ENCODE results near the gene ME1.
"Not testable (repeated sequence)": the region's sequence is repeated elsewhere in the genome, so short reads cannot be mapped to it uniquely, and the experiment has no call there.

ME1 gene

DNA sequence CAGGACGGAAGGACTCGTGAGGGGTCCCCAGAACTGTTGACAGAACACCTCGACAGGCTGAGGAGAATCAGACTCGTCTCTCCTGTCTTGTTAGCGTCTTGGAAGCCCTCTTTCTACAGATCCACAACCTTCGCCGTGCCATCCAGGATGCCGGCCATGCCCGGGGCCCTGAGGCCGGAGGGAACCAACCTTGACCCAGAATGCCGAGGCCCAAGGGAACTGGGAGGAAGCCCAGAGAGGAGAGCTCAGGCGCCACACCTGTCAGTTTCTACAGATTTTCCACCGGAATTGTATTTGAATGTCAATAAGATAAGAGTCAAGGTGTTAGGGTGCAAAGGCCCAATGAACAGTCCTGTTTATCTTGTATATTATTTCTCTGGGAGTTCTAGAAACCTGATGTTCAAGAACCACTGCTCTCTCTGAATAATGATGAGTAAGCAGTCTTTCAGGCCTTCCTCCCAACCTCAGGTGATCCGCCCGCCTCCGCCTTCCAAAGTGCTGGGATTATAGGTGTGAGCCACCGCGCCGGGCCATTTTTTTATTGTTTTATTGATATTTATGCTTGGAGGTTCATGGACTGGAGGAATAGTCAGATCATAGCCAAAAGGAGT is 799 bp upstream of the ME1 start:
- DNase-seq, result no peak

DNA sequence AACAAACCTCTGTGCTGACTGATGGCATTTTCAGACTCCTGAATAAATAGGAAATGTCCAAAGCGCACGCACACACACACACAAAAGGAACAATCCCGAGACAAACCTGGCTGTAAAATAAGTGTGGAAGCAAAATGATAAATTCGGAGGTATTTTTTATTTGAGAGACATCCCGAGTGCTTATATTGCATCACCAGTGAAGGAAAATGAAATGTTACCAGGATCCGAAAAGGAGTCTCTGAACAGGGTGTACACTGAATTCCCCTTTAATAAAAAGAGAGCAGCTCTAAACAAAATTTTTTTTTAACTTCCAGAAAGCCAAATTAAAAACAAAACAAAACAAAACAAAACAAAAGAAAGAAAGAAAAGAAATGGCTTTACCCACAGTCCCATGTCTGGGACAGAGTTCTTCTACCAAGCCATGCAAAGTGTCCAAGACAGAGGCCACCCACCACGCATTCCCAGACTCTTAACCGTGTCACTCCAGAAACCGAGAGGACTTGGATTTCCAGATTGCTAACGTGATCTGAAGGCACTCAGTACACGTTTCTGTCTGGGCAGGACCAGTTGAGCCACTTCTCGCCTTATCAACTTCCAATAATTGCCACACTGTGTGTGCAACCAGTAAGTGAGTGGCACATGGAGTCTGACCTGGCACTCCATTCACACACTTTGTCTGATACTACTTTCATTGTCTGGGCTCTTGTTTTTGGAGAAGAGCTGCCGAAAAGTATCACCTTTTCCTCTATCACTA is 817 bp downstream of the ME1 start:
- DNase-seq, result no peak

DNA sequence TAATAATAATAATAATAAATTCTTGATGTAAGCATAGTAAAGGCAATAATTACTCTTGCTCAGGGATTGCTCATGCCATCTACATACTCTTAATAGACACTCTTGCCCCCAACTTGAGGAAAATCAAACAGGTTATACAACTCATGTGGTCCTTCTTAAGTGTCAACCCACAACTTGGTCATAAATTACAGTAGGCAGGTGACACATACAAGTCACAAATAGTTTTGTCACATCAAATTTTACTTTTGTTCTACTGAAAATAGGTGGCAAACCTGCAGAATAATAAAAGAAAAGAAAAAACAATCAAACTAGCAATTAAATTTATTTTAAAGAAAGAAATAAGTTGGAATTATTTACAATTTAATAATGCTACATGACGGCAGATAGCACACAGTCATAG is 1.6 kb downstream of the ME1 start:
- no peak for DNase-seq

DNA sequence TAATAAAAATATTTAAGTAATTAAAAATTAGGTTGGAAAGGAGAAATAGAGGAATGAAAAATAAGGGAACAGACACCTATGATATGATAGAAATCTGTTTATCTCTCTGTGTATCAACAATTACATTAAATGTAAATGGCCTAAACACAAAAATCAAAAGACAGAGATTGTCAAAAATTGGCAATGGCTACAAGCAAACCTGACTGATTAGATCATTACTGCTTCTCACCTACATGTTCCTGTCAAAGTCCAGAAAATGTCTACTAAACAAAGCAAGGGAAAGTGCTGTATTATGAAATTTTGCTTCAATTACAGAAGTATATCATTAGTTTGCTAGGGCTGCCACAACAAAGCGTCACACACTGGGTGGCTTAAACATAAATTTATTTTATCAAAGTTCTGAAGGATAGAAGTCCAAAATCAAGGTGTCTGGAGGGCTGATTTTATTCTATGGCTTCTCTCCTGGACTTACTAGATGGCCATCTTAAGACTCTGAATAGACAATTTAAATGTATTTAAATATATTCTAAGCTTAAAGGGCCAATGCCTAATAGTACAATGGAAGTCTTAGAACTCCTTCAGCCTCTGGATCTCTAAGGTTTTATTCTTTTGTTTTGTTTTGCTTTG is 6.3 kb downstream of the ME1 start:
- no peak for DNase-seq

DNA sequence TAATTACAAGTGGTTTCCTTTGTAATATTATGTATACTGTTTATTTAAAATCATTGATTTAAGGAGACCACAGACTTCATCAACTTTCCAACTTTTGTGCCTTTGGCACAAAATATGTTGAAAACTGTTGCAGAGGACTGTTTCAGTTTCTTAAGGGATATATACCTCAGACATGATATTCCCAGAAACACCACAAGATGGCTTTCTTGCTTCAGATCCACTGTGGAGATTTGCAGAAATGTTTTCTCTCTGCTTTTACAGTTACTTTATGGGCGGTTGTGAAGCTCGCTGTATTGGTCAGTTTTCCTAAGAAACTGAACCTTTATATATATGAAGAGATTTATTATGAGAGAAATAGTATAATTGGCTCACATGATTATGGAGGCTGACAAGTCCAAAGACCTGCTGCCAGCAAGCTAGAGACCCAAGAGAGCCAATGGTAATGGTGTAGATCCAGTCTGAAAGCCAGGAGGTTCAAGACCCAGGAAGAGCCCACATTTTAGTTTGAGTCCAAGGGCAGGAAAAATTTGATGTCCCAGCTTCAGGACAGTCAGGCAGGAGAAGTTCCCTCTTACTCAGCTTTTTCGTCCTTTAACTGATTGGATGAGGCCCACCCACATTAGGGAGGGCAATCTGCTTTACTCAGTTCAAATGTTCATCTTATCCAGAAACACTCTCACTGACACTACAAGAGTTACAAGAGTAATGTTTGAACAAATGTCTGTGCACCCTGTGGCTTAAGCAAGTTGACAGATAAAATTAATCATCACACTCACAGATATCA is 12.8 kb downstream of the ME1 start:
- no peak for DNase-seq

DNA sequence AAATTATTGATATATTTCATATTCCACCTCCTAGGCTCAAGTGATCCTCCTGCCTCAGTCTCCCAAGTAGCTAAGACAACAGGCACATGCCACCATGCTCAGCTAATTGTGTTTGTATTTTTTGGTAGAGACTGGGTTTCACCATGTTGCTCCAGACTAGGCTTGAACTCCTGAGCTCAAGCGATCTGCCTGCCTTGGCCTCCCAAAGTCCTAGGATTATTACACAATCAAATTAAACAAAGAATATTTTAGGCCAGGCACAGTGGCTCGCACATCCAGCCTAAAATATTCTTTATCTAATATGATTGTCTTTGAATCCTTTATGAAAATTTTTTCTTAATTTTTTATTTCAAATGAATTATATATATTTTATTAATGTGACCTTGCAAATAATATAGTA is 17.8 kb downstream of the ME1 start:
- no peak for DNase-seq

DNA sequence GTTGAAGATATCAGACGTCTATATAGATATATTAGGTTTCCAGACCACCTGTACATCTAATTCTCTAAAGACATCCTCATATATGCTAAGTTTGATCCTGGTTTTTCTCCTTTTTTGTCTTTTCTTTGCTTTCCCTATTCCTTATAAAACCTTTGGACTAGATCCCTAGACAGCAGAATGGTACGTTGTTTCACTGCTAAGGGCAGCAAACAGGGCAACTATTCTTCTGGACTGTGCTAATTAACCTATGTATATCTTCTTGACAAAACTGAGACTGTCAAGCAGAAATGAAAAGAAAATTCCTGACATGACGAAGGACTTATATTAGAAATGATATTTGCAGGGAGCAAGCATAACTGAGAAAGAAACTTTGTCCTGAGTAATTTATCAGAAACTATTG is 19.1 kb downstream of the ME1 start:
- DNase-seq, result no peak

DNA sequence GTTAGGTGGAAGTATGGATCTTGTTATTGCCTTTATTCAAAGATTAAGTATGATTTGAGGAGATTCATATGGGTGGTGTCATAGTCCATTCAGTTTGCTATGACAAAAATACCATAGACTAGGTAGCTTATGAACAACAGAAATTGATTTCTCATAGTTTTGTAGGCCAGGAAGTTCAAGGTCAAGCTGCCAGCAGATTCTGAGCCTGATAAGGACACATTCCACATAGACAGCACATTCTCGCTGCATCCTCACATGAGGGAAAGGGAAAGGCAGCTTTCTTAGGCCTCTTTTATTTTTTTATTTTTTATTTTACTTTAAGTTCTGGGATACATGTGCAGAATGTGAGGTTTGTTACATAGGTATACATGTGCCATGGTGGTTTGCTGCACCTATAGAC is 27.7 kb downstream of the ME1 start:
- no peak for DNase-seq

DNA sequence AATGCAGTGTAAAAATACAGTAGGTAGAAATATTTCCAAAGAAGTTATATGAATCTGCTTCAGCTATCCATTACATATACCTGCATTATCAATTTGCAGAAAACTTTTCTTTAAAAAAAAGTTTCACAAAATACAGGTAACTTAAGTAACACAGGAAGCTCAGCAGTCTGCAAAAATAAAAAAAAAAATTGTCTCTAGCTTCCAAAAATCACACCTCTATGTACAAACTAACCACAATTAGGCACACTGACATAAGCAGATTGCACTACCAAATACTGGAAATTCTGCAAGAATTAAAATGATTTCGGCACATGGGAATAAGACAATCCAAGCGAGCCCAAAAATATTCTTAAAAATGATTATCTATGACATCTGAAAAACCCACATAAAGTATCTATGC is 41.2 kb downstream of the ME1 start:
- no peak for DNase-seq

DNA sequence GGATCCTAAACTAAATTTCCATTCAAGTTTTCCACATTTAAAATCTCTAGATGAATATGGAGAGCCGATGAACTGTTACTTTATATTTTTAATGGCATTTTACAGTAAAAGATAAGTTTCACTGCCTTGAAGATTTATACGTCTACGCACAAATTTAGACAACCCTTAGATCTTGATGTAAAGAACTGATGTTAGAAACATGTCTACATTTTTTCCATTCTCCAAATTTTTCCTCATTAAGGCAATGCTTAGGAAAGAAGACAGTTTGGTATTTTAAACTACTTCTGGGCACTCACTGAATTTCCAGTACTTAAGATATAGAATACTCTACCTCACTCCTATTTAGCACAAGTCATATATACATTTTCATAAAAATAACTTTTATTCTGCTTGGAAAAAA is 45.4 kb downstream of the ME1 start:
- DNase-seq, result no peak

DNA sequence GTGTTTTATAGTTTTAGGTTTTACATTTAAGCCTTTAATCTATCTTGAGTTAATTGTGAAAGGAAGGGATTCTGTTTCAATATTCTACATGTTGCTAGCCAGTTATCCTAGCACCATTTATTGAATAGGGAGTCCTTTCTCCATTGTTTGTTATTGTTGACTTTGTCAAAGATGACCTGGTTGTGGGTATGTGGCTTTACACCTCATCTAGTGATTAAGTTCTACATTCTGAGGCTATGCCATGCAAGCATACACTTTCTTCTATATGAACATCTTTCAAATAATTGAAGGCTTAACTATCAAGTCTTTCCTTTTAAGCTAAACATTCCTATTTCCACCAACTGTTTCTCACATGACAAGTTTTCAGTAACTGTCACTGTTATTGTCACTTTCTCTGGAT is 46.1 kb downstream of the ME1 start:
- no peak for DNase-seq

DNA sequence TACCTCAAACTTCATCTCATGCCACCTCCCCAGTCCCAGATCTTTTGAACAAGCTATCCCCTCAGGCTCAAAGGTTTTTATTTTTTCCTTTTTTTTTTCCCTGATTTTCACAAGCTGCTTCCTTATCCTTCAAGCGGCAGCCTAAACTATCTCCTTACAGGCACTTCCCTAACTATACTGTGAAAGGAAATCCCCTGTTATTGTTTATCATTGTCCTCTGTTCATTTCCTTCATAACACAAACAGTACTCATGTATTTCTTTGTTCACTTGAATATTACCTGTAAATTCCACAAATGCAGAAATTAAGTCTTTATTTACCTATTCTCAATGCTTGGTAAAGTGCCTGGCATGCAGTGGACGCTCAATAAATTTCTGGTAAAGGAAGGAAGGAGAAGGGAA is 48.9 kb downstream of the ME1 start:
- no peak for DNase-seq

DNA sequence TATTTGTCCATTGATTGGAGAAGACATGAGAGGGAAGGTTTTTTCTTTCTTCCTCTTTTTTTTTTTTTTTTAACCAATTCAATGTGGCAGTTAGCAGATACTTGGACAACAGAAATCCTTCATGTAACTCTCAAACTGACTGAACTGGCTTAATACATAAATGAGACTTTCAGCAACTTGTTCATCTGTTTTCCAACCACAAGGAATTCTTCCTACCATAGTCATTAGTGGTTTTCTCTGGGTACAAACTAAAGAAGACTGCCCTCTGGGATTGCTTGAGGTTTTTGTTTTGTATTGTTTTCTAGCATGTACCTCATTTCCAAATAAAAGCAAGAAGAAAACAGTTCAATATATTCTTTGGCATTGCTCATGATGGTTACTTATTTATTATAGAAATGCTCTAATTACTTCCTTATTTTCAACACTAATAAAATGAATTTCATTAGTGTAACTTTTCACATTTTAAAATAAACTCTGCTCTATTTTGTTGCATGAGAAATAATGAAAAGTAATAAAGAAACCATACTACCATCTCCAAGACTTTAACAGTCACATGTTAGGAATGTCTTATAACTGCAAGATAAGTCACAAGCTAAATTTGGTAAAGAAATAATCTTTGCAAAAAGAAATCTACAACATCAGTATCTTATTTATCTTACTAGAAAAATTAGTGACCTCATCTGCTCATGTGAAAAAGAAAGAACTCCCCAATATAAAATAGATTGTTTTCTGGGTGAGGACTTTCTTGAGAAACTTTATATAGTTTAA is 52.0 kb downstream of the ME1 start:
- DNase-seq, result no peak

DNA sequence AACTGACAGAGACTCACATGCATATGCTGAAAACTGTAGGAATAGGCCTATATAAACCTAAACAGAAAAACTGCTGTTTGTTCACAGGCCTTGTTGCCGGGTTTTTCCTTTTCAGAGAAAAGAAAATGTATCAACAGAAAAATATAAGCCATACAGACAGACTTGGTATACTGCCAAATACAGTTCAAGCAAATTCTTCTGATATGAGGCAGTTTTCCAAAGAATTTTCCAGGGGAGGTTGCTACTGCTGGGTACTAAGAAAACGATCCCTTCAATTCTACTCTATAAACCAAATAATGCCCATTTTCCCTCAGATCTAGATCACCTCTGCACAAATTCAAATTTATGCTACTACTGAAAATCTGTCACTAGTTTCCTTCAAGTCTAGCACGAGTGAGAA is 59.4 kb downstream of the ME1 start:
- no peak for DNase-seq

DNA sequence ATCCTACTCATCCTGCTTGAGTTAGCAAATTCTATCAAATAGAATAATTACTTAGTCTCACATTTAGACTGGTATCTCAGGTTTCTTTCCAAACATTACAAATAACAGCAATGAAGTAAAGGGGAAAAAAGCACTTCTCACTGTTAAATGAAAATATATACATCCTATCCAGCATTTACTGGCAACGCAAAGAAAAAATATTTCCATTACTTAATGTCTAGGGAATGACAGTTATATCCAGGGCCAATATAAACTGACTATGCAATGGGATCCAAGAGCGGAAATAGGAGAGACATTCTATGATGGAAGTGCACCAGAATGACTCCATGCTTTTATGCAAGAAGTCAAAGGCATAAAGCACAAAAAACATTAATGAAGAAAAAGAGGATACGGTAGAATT is 60.3 kb downstream of the ME1 start:
- no peak for DNase-seq

DNA sequence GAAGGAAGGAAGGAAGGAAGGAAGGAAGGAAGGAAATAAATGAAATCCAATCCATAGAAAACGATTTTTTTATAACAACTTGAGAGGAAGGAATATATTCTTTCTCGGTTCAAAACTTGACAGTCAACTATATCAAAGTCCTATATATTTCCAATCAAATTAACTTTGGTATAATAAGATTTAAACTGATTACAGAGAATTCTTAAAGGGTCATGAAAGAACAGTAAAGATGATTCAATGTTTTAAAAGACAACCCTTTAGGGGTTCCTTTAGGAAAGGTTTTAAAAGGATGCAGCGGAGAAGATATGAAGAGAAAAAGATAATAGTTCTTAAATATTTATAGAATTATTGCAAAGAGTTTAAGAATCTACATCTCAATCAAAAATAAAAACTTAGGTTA is 61.2 kb downstream of the ME1 start:
- DNase-seq, result no peak

DNA sequence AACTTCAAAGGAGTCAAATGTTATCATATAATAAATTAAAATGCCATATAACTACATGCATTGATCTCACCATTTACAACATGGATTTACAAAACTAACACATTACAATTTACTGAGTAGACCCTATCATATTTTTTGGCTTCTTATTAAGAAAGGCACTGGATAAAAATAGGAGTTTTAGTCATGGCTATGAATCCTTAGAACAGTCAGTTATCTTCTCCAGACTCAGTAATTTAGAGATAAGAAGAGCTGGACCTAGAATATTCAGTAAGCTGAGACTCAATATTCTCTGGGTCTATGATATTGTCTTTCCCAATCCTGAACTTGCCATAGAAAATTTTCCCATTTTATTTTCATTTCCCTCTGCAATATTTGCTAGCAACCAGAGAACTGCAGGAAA is 62.3 kb downstream of the ME1 start:
- no peak for DNase-seq

DNA sequence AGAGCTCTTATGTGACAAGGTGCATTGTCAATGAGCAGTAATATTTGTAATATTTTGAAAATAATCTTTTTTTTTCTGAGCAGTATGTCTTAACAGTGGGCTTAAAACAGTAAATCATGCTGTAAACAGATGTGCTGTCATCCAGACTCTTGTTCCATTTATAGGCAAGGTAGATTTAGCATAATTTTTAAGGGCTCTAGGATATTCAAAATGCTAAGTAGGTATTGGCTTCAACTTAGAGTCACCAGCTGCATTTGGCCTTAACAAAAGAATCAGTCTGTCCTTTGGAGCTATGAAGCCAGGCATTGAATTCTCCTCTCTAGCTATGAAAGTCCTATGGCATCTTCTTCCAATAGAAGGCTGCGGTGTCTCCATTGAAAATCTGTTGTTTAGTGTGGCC is 63.7 kb downstream of the ME1 start:
- DNase-seq, result no peak

DNA sequence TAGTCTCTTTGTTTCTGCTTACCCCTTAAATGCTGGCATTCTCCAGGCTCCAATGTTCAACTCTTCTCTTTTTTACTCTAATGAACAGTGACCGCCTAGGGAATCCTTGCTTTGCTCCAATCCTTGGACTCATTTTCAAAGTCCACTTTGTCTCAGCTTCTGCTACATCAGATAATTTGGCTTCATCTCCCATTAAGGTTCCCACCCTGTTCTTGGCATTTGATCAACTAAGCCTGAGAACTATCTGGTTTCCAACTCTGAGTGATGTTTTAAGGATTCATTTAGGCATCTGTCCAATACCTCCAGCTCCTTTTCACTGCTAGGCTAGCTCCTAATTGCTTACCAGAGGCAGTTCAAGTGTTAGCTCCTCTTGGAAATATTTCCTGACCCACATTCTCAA is 64.9 kb downstream of the ME1 start:
- no peak for DNase-seq

DNA sequence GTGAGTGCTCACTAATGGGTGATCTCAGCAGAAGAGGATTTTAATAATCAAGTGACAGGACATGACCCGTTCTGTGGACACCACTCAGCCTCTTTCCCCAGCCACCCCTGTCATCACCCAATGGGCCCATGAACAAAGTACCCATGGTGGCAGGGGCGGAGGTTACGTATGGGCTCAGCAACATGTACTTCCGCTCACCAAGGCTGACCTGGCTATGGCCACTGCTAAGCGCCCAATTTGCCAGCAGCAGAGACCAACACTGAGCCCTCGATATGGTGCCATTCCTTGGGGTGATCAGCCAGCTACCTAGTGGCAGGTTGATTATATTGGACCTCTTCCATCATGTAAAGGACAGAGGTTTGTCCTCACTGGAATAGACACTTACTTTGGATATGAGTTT is 68.5 kb downstream of the ME1 start:
- DNase-seq, result not testable (repeated sequence)

DNA sequence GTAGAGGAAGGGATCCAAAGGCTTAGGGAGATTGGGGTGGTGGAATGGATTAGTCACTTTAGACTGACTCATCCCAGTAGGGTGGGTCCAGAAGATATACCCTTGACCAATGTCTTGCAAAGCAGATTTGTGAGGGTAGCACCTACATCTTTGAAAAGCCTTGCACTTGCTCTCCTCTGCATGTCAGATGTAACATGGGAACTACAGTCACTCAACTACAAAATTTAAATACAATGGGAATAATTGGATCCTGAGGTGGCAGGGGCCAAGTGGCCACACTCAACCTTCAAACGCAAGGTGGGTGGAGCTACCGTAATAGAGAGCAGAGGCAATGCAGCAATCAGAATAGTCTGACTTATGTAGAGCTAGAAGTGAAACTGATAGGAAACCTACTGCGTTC is 71.2 kb downstream of the ME1 start:
- DNase-seq, result no peak

DNA sequence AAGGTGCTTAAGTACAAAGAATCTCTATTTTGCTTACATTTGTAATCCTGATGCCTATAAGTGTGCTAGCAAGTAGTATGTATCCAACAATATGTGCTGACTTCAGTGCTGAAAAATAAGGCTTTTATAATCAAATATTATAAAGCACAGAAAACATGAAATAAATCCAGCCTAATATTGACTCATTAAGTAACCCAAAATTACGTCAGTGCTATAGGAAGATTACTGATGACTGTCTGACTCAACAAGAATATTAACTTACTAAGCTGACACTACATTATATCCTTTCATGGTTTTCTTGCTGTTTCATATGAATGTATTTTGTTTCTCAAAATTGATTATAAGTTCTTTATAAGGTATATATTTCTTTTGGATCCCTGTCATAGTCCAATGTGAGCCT is 76.1 kb downstream of the ME1 start:
- no peak for DNase-seq
